Esophagus squamous epithelium (tissue), 5 donors: Measurements from ENCODE around the gene PLA2G12A. TPM values are rescaled to one million over a fixed set of nuclear protein-coding genes. Genes with fewer than 3 reads are reported as not detected.

Experiments used
- DNase-seq: peaks from one replicate; lab custom pipeline; 2025; lab: John Stamatoyannopoulos, UW
- H3K27ac ChIP-seq, 4 donors: fragments of 200-600 bp; sonication (generic); one replicate each; pipeline ENCODE4 v1.5.1; 2016 to 2019; ENCODE audit warnings: mild to moderate bottlenecking in 1 of 4
- H3K27me3 ChIP-seq, 4 donors: fragments of 200-600 bp; sonication (generic); 1 replicate in 3 of 4; 2 replicates in 1 of 4; pipeline versions ENCODE4 v1.5.1 to v1.6.0; 2017 to 2021; ENCODE audit warnings: antibody characterized with exemption in 1 of 4
- H3K36me3 ChIP-seq, 3 donors: fragments of 200-600 bp; sonication (generic); one replicate each; pipeline ENCODE4 v1.5.1; 2016 to 2019
- H3K4me1 ChIP-seq, 3 donors: fragments of 200-600 bp; sonication (generic); one replicate each; pipeline ENCODE4 v1.5.1; 2017 to 2019
- H3K4me3 ChIP-seq, 4 donors: fragments of 200-600 bp; sonication (generic); 1 replicate in 3 of 4; 2 replicates in 1 of 4; pipeline ENCODE4 v1.5.1; 2016 to 2019; ENCODE audit warnings: mild to moderate bottlenecking in 2 of 4, moderate library complexity in 1 of 4
- H3K9me3 ChIP-seq, 3 donors: fragments of 200-600 bp; sonication (generic); one replicate each; pipeline ENCODE4 v1.5.1; 2016 to 2019
- CTCF ChIP-seq, 6 experiments: fragments of 450-650 bp in 4 of 6; fragments of 200-600 bp in 2 of 6; sonication (generic) in 2 of 6; IDR thresholded peaks; one replicate each; pipeline ENCODE4 v1.5.1; 2016 to 2019; ENCODE audit warnings: antibody characterized with exemption in 6 of 6, mild to moderate bottlenecking in 4 of 6, moderate library complexity in 4 of 6
- POLR2A ChIP-seq, 4 donors: fragments of 450-650 bp; IDR thresholded peaks; one replicate each; pipeline ENCODE4 v1.6.1; 2017; ENCODE audit warnings: antibody characterized with exemption in 4 of 4, mild to moderate bottlenecking in 4 of 4, moderate library complexity in 3 of 4
- WGBS, 2 donors: methylation state at CpG; one replicate each; pipeline ENCODE4 v1.1.5; 2018; 5-methylcytosine and 5-hydroxymethylcytosine counted together
- intact Hi-C: fragments of 100-400 bp; cut with DNase I; formaldehyde crosslinking; loops from one replicate; pipeline ENCODE4 v1.15.0; 2022
- total RNA-seq, 4 donors: library from RNA; depleted of rRNA; stranded (reverse); fragments of >200 nt; gene quantifications; one replicate each; pipeline ENCODE4 v1.1.0, GENCODE V29; 2016
- donor health status: DM: yes; HTN: yes; CAD: no.

The PLA2G12A gene
- total RNA-seq, 4 donors from 2014 or later: 10.8 to 66.6 (median 25.2) TPM

- WGBS, 2 donors: 92 to 96% methylated on average over 1 of the region's 1 CpG
- intact Hi-C loops: no loop called here
- TF ChIP-seq CTCF (IDR thresholded peaks at IDR 0.05) (no peak), POLR2A (IDR thresholded peaks at IDR 0.05) (no peak)
- DNase-seq: no peak
- Histone ChIP-seq H3K4me1 (no peaks in the 10 kb centered on the region), H3K27ac (no peak overlapping the region), H3K36me3 (peaks cover 0 to 46% (median 0%) of the 10 kb centered on the region in 3 donors), H3K4me3 (no peak overlapping the region), H3K9me3 (no peaks in the 10 kb centered on the region), H3K27me3 (no peaks in the 10 kb centered on the region)
Observed at GRCh38 chr4:109718759-109719158, 11.1 kb downstream of the PLA2G12A start.

GRCh38 chr4:109713500-109713899 is 16.4 kb downstream of the PLA2G12A start:
- no peaks in the 10 kb centered on the region for H3K9me3 ChIP-seq
- no peaks in the 10 kb centered on the region for H3K27me3 ChIP-seq
- no peak overlapping the region for H3K4me3 ChIP-seq
- H3K36me3 ChIP-seq: peaks cover 0 to 85% (median 3%) of the 10 kb centered on the region in 3 donors
- TF ChIP-seq POLR2A (IDR thresholded peaks at IDR 0.05): no peak
- no peak for TF ChIP-seq CTCF (IDR thresholded peaks at IDR 0.05)
- 68 to 77% methylated on average over 3 of the region's 3 CpGs for WGBS, 2 donors
- H3K27ac ChIP-seq: no peak overlapping the region
- intact Hi-C loops: no loop called here
- no peak for DNase-seq
- H3K4me1 ChIP-seq: no peaks in the 10 kb centered on the region

GRCh38 chr4:109708990-109709389 is 20.9 kb downstream of the PLA2G12A start:
- TF ChIP-seq POLR2A (IDR thresholded peaks at IDR 0.05): no peak
- no peak for TF ChIP-seq CTCF (IDR thresholded peaks at IDR 0.05)
- DNase-seq: no peak
- intact Hi-C loops: loop anchor here (10.0 kb wide), 1 partner anchor 106 kb away; the partner anchor contains the start of gene GAR1
- Histone ChIP-seq H3K4me1 (peaks cover 5 to 7% (median 6%) of the 10 kb centered on the region in 3 donors), H3K27ac (no peak overlapping the region), H3K27me3 (no peaks in the 10 kb centered on the region), H3K9me3 (no peaks in the 10 kb centered on the region), H3K36me3 (peaks cover 0 to 62% (median 3%) of the 10 kb centered on the region in 3 donors), H3K4me3 (no peak overlapping the region)
- 67 to 100% methylated on average over 1 of the region's 1 CpG for WGBS, 2 donors

GRCh38 chr4:109708435-109708834 is 21.4 kb downstream of the PLA2G12A start:
- Histone ChIP-seq H3K4me3 (no peak overlapping the region), H3K9me3 (no peaks in the 10 kb centered on the region), H3K27ac (no peak overlapping the region), H3K4me1 (peaks cover 10 to 12% (median 10%) of the 10 kb centered on the region in 3 donors), H3K27me3 (no peaks in the 10 kb centered on the region), H3K36me3 (peaks cover 0 to 57% (median under 1%) of the 10 kb centered on the region in 3 donors)
- no peak for DNase-seq
- TF ChIP-seq CTCF (IDR thresholded peaks at IDR 0.05) (no peak), POLR2A (IDR thresholded peaks at IDR 0.05) (no peak)
- WGBS, 2 donors: 75 to 80% methylated on average over 2 of the region's 2 CpGs
- intact Hi-C loops: loop anchor here (10.0 kb wide), 1 partner anchor 106 kb away; the partner anchor contains the start of gene GAR1

GRCh38 chr4:109703664-109704361 is 26.1 kb downstream of the PLA2G12A start:
- Histone ChIP-seq H3K36me3 (peaks cover 0 to 15% (median 0%) of the 10 kb centered on the region in 3 donors), H3K9me3 (no peaks in the 10 kb centered on the region), H3K27me3 (no peaks in the 10 kb centered on the region), H3K4me1 (peaks cover 18 to 33% (median 19%) of the 10 kb centered on the region in 3 donors), H3K4me3 (peak overlapping the region; percentile 68 to 97 (median 78)), H3K27ac (peak overlapping the region; percentile 81 to 95 (median 91))
- no peak for DNase-seq
- no peak for TF ChIP-seq POLR2A (IDR thresholded peaks at IDR 0.05)
- TF ChIP-seq CTCF (IDR thresholded peaks at IDR 0.05): no peak
- WGBS, 2 donors: 6 to 7% methylated on average over 10 to 11 of the region's 11 CpGs
- intact Hi-C loops: loop anchor here (10.0 kb wide), 1 partner anchor 111 kb away; the partner anchor contains the start of gene GAR1
